ENCODE data around the gene ZMYM3. TPM values are rescaled to one million over a fixed set of nuclear protein-coding genes. Genes with fewer than 3 reads are reported as not detected.
"Not testable (repeated sequence)": the region's sequence is repeated elsewhere in the genome, so short reads cannot be mapped to it uniquely, and the experiment has no call there.

ZMYM3 gene
- total RNA-seq, 1 experiment from 2014 or later = 47.6 TPM

- POLR2A ChIA-PET (ENCODE audit: low non-redundant PET); intact Hi-C loops (cut with micrococcal nuclease; ENCODE audit: unreplicated experiment); H3K27me3 ChIP-seq (replicated peaks; ENCODE audit: insufficient read depth, low read depth, low read length, poor library complexity); H3K4me3 ChIP-seq (ENCODE audit: low read depth, low read length, poor library complexity, severe bottlenecking); BruUV-seq (replicated peaks); H3K27ac ChIP-seq (ENCODE audit: low read depth, low read length, poor library complexity, severe bottlenecking); H3K9me3 ChIP-seq (ENCODE audit: low read depth, low read length, poor library complexity, severe bottlenecking); DNase-seq (ENCODE audit: low spot score); H3K36me3 ChIP-seq (ENCODE audit: insufficient read depth, low read length, poor library complexity, severe bottlenecking); CTCF ChIA-PET; H3K4me1 ChIP-seq (ENCODE audit: insufficient read depth, low read length, poor library complexity, severe bottlenecking): not testable (repeated sequence)
Observed at GRCh38 chrX:71272313-71272712, 18.4 kb upstream of the ZMYM3 start.

- CTCF ChIA-PET = no interaction called here
Observed at GRCh38 chrX:71269801-71270395, 16.0 kb upstream of the ZMYM3 start.

GRCh38 chrX:71268624-71269023, 14.7 kb upstream of the ZMYM3 start:
- H3K4me3 ChIP-seq (ENCODE audit: low read depth, low read length, poor library complexity, severe bottlenecking); H3K9me3 ChIP-seq (ENCODE audit: low read depth, low read length, poor library complexity, severe bottlenecking); BruUV-seq (replicated peaks); intact Hi-C loops (cut with micrococcal nuclease; ENCODE audit: unreplicated experiment); POLR2A ChIA-PET (ENCODE audit: low non-redundant PET); DNase-seq (ENCODE audit: low spot score); H3K27ac ChIP-seq (ENCODE audit: low read depth, low read length, poor library complexity, severe bottlenecking); H3K36me3 ChIP-seq (ENCODE audit: insufficient read depth, low read length, poor library complexity, severe bottlenecking); CTCF ChIA-PET; H3K27me3 ChIP-seq (replicated peaks; ENCODE audit: insufficient read depth, low read depth, low read length, poor library complexity); H3K4me1 ChIP-seq (ENCODE audit: insufficient read depth, low read length, poor library complexity, severe bottlenecking): not testable (repeated sequence)

More at GRCh38 chrX:71269801-71270395, 16.0 kb upstream of the ZMYM3 start:
- no peak for TF ChIP-seq EZH2 (IDR thresholded peaks at IDR 0.05; ENCODE audit: borderline replicate concordance, low read depth, low read length, poor library complexity, severe bottlenecking)
- no peak for TF ChIP-seq CTCF (conservative IDR thresholded peaks at IDR 0.05; ENCODE audit: low read depth, low read length)
- H3K4me3 ChIP-seq (ENCODE audit: low read depth, low read length, poor library complexity, severe bottlenecking) = no peak overlapping the region
- H3K27me3 ChIP-seq (replicated peaks; ENCODE audit: insufficient read depth, low read depth, low read length, poor library complexity) = no peaks in the 10 kb centered on the region
- H3K36me3 ChIP-seq (ENCODE audit: insufficient read depth, low read length, poor library complexity, severe bottlenecking) = no peaks in the 10 kb centered on the region
- DNase-seq (ENCODE audit: low spot score) = no peak
- no peaks in the 10 kb centered on the region for H3K4me1 ChIP-seq (ENCODE audit: insufficient read depth, low read length, poor library complexity, severe bottlenecking)
- no peak overlapping the region for H3K27ac ChIP-seq (ENCODE audit: low read depth, low read length, poor library complexity, severe bottlenecking)
- BruUV-seq (replicated peaks) = no TSS peak
- H3K9me3 ChIP-seq (ENCODE audit: low read depth, low read length, poor library complexity, severe bottlenecking) = no peaks in the 10 kb centered on the region
- POLR2A ChIA-PET (ENCODE audit: low non-redundant PET) = no interaction called here
- intact Hi-C loops (cut with micrococcal nuclease; ENCODE audit: unreplicated experiment) = no loop called here

GRCh38 chrX:71256856-71257255, 2.9 kb upstream of the ZMYM3 start:
- TF ChIP-seq CTCF (conservative IDR thresholded peaks at IDR 0.05; ENCODE audit: low read depth, low read length) (no peak), EZH2 (IDR thresholded peaks at IDR 0.05; ENCODE audit: borderline replicate concordance, low read depth, low read length, poor library complexity, severe bottlenecking) (no peak)
- DNase-seq (ENCODE audit: low spot score) = no peak
- Histone ChIP-seq H3K27me3 (replicated peaks; ENCODE audit: insufficient read depth, low read depth, low read length, poor library complexity) (no peaks in the 10 kb centered on the region), H3K36me3 (ENCODE audit: insufficient read depth, low read length, poor library complexity, severe bottlenecking) (no peaks in the 10 kb centered on the region), H3K27ac (ENCODE audit: low read depth, low read length, poor library complexity, severe bottlenecking) (no peak overlapping the region), H3K9me3 (ENCODE audit: low read depth, low read length, poor library complexity, severe bottlenecking) (no peaks in the 10 kb centered on the region), H3K4me1 (ENCODE audit: insufficient read depth, low read length, poor library complexity, severe bottlenecking) (peaks cover 8% of the 10 kb centered on the region), H3K4me3 (ENCODE audit: low read depth, low read length, poor library complexity, severe bottlenecking) (no peak overlapping the region)
- CTCF ChIA-PET = no interaction called here
- no TSS peak for BruUV-seq (replicated peaks)
- intact Hi-C loops (cut with micrococcal nuclease; ENCODE audit: unreplicated experiment) = no loop called here
- POLR2A ChIA-PET (ENCODE audit: low non-redundant PET) = interaction anchor here (0.9 kb wide), 1 partner anchor 73 kb away, joined by 4 read pairs; no protein-coding TSS in a partner anchor
